Umbilical cord (tissue), 2 donors: ENCODE measurements around the gene RAD51B. TPM values are rescaled to one million over a fixed set of nuclear protein-coding genes. Genes with fewer than 3 reads are reported as not detected.
A peak's percentile ranks its signal among the peaks of the same experiment; 100 is the strongest.
"Not testable (repeated sequence)": the region's sequence is repeated elsewhere in the genome, so short reads cannot be mapped to it uniquely, and the experiment has no call there.

Experiments used
- DNase-seq: peaks from one replicate; pipeline ENCODE4 v3.0.0-alpha.2; 2015; ENCODE audit warnings: low spot score
- total RNA-seq: library from RNA; depleted of rRNA; stranded (reverse); fragments of >200 nt; gene quantifications from one replicate; pipeline ENCODE4 v1.2.3, GENCODE V29; 2014; ENCODE audit warnings: low replicate concordance; ENCODE audit not compliant: insufficient read depth

RAD51B gene
- total RNA-seq, 1 donor from 2014 or later, result 34.2 TPM

- no peak for DNase-seq
Observed at GRCh38 chr14:68208626-68209317, 389.2 kb downstream of the RAD51B start.

GRCh38 chr14:68210729-68211299 lies 391.2 kb downstream of the RAD51B start:
- peak; percentile 73 for DNase-seq

DNA sequence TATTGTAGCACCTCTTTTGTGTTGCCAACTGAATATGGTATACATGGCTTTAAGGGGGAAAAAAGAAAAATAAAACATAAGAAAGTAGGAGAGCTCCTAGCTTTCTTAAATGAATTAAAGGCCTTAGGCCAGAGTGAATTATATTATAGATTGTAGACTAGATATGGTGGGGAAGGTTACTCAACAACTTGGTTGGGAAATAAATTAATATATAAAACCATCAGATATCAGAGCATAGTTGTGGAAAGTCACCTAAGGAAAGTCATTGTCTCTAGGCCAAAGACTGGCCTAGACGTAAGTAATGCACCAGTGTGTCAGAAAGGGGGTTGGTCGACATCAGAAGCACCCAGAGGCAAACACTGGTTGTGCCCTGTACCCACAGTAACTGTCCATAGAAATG lies 391.8 kb downstream of the RAD51B start:
- no peak for DNase-seq

DNA sequence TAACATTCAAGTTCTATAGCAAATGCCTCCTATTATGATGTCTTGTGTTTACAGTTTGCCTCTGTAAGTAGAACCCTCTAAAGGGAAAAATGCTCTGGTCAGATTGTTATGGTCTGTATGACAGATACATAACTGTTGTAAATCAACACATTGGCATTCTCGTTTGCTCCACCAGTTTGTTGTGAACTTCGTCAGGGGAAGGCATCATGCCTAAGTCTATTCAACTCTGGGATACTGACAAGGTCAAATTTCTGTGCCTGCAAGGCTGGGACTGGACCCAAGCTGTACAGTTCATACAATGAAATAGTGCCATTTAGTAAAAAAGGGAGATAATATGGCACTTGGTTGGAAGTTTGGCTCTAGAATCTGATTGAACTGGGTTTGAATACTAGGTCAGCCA lies 392.3 kb downstream of the RAD51B start:
- no peak for DNase-seq

GRCh38 chr14:68212361-68212760 lies 392.8 kb downstream of the RAD51B start:
- no peak for DNase-seq

GRCh38 chr14:68214431-68214830 lies 394.9 kb downstream of the RAD51B start:
- DNase-seq, result peak; percentile 36

GRCh38 chr14:68215629-68216028 lies 396.1 kb downstream of the RAD51B start:
- no peak for DNase-seq

DNA sequence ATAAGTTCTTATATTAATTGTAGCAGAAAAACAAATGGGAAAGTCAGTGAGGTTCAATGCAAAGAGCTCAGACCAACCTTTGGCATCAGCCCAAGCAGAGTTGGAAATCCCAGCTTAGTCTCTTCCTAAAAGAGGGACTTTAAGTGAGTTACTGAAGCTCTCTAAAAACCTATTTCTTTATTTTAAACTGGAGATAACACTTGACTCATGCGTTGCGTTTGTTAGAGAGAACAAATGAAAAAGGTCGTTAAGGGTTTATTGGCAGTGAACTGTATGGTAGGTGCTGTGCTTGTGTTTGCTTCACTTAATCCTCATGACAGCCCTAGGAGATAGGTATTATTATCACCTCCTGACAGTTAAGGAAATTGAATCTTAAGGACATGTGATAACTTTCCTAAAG lies 396.5 kb downstream of the RAD51B start:
- peak; percentile 56 for DNase-seq

DNA sequence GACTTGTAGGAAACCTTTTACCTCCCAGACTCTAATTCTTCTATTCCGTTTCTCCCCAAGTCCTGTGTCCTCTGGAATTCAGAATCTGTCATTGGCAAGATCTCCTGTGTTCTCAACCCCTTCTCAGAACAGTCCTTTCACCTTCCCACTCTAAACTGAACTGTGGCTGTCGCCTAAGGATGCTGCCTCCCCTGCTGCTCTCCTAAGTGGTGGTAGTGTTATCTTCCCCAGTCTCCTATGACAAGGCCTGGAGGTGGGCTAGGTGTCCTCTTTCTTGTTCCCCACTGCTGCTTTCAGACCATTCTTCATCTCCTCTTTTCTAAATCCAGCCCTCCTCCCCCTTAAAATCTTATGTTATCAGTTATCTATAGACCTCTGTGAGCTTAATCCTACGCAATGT lies 397.4 kb downstream of the RAD51B start:
- DNase-seq, result no peak

DNA sequence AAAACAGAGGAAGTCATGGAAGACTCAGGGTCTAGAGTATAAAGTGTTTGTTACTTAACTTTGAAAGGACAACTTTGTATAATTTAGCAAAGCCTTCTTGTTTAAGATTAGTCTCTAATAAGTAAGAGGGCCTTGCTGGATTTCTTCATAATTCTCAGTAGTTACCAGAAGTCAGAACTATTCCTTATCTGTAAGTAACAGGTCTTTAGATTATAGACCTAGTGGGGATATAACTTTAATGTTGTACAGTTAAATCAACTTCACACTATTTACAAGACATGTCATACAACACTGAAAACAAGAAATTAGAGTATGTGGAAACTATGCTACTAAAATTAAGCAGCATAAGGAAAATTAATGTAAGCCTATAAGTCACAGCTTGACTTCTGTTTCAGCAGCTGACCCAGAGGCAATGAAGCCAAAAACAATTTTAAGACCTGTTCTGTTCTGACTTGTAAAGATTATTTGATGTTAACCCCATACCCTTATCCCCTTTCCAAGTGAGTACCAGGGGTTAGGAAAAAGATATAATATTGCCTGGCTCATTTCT lies 398.3 kb downstream of the RAD51B start:
- DNase-seq, result peak; percentile 61

- DNase-seq, result no peak
Observed at GRCh38 chr14:68219407-68219806, 399.8 kb downstream of the RAD51B start.

GRCh38 chr14:68221046-68221445 lies 401.5 kb downstream of the RAD51B start:
- not testable (repeated sequence) for DNase-seq

DNA sequence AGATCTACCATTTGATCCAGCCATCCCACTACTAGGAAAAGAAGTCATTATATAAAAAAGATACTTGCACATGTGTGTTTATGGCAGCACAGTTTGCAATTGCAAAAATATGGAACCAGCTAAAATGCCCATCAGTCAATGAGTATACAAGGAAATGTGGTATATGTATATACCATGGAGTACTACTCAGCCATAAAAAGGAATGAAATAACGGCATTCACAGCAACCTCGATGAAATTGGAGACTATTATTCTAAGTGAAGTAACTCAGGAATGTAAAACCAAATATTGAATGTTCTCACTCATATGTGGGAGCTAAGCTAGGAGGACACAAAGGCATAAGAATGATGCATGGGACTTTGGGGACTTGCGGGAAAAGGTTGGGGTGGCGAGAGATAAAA lies 402.6 kb downstream of the RAD51B start:
- DNase-seq, result no peak

DNA sequence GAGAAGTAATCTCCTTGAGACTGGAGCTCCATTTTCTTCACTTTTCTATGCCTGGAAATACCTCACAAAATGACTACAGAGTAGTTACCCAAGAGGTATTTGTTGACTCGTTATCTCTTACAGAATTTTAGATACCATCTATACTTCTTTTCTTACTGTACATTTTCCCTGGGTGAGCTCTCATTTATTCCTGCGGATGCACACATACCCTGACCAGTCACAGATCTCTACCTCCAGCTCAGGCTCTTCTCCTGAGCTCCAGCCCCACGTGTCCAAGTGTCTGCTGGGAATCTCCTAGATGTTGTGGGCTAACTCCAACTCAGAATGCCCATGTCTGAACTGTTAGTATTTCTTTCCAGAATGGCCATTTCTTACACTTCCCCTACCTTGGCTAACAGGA lies 403.1 kb downstream of the RAD51B start:
- no peak for DNase-seq

- DNase-seq, result no peak
Observed at GRCh38 chr14:68223631-68224030, 404.1 kb downstream of the RAD51B start.

DNA sequence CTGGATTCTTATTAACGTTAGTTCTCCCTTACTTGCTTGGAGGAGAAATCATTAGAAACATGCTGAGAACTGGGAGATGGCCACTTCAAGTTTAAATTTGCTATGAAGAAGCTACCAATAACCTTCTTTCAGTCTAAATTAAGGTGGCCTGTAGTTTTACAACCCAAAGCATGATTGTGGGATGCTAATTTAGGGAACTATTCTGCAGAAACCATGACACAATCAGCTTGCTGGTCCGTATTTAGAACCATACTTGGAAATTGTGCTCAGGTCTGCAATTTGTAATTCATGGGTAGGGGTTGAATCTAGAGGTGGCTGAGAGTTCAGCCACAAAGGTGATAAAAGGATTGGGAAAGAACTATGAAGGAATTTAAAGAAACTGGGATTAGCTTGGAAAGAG lies 405.7 kb downstream of the RAD51B start:
- no peak for DNase-seq

DNA sequence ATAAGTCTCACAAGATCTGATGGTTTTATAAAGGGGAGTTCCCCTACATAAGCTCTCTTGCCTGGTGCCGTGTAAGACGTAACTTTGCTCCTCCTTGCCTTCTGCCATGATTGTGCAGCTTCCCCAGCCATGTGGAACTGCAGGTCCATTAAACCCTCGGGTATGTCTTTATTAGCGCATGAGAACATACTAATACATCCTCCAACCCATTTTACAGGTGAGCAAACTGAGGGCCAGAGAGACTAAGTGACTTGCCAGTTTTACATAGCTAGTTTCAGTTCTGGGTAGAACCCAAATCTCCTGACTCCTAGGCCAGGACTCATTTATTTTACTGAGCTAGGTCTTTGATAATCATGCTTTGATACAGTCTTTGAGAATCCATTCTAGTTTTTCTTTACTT lies 406.9 kb downstream of the RAD51B start:
- no peak for DNase-seq

DNA sequence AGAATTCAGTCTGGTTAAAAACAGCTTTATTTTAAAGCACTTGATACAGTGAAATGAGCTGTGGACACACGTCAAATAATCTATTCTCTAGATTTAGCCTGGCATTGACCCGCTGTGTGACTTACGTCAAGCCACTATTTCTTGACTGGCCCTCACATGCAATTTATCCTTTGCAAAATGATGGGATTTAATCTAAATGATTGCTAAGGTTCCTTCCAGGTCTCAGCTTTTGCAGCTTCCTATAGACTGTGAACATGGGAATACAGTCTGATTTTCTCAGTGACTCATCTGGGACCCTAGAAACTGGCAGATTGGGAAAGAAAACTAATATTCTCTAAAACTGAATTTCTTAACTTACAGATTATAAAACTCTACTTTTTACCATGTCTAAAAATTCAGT lies 409.1 kb downstream of the RAD51B start:
- DNase-seq, result no peak

DNA sequence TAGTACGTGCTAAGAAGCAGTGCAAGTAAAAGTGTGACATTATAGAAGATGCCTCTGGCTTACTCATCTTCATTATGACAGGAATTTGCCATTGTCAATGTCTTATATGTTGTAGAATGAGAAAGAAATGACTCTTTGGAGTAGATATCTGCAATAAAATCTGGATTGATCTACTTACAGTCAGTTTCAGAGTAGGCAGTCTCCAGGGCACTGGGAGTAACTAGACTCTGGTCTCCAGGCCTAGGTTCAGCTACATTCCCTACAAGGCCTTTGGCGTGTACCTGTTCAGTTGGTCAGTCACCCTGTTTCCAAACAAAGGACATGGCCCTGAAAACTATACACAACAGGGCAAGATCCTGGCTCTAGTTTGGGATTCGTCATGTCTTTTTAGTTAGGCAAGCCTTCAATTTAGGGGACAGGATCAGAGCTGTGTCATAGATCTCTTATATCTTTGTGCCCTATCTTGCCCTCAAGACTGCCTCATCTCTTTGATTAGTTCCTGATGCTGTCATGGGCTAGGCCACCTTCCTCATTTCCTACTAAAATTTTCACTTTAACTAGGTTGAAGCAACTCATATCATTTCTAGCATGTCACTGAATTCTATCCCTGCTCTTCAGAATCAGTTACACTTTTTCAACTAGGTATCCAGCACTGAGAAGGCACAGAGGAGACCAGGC lies 410.0 kb downstream of the RAD51B start:
- no peak for DNase-seq

DNA sequence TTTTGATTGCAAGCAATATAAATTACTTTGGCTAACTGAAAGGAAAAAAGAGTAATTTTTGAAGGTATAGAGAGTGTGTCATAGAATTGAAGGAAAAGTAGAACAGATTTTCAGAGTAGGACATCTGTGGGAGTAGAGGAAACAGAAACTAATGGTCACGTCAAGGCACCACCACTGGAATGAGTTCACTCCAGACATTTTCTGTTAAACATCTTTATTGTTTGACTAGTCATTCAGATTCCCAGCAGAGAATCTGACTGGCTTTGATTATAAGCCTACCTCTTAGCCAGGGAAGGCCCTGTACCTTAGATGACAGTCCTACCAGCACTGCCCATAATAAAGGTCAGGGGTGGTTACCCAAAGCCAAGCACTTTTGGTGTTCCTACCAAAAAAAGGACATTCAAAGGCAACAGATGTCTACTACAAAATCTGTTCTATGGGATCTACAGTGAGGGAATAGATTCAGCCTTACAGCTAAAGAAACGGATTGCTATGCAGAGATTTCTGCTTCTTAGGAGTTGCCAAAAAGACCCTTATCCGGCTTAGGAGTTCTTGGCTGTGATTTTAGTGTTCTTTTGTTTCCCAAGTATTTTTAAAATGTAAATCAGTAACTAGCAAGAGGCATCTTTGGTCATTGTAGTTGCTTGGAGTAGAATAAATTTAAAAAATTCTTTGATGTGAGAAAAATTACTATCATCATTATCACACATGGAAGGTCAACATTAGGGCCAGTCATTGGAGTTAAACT lies 410.8 kb downstream of the RAD51B start:
- DNase-seq, result no peak

DNA sequence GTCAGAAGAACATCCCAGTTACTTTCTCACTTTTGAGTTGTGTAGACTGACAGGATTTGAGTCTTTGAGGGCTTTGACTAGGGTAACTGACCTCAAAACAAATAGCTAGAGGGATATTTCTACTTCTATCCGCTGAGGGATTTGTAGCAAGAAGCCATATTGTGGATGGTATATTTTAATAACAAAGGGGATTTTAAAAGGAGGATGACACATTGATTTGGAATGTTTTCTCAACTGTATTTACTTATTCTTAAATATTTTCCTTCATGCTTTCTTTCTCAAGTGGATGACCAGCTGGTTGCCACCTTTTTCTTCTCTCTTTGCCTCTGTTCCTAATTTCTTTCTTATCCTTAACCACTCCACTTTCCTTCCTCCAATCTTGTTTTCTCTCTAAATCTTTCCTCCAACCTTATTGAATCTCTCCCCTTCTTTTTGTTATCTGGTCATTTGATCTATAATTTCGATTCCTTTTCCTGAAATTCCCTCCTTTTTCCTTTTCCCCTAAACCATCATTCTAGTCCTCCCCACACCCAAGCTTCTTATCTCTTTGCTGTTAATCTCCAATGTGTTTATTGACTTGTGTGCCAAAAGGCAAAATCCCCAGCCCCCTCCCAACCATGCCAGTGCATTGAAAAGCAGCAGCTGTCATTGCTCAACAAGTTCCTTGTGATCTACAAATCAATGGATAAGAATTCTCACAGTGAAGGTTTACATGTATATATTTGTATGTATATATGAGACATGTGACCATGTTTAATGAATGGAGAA lies 411.6 kb downstream of the RAD51B start:
- no peak for DNase-seq
